ENCODE measurements around the gene POLN. TPM values are rescaled to one million over a fixed set of nuclear protein-coding genes. Genes with fewer than 3 reads are reported as not detected.
"Not testable (repeated sequence)": the region's sequence is repeated elsewhere in the genome, so short reads cannot be mapped to it uniquely, and the experiment has no call there.

The POLN gene
- total RNA-seq, 2 donors from 2014 or later = 1.8 to 7.3 TPM

- DNase-seq (ENCODE audit: low spot score in 2 of 2) (no peak), ATAC-seq (no peak)
- Mint-ChIP-seq H3K27ac (peak overlapping the region; percentile 83 to 89), H3K36me3 (no peaks in the 10 kb centered on the region), H3K9me3 (no peaks in the 10 kb centered on the region)
Measured at GRCh38 chr4:2280531-2281300, 38.8 kb upstream of the POLN start.

- Mint-ChIP-seq H3K27ac (no peak overlapping the region), H3K36me3 (no peaks in the 10 kb centered on the region), H3K9me3 (no peaks in the 10 kb centered on the region)
- ATAC-seq (no peak), DNase-seq (ENCODE audit: low spot score in 2 of 2) (no peak)
Measured at GRCh38 chr4:2277956-2278355, 36.0 kb upstream of the POLN start.

GRCh38 chr4:2276581-2277325 is 34.8 kb upstream of the POLN start:
- DNase-seq (ENCODE audit: low spot score in 2 of 2) (no peak), ATAC-seq (no peak)
- Mint-ChIP-seq H3K27ac (no peak overlapping the region), H3K9me3 (no peaks in the 10 kb centered on the region), H3K36me3 (no peaks in the 10 kb centered on the region)

GRCh38 chr4:2275546-2276251 is 33.8 kb upstream of the POLN start:
- no peak for DNase-seq (ENCODE audit: low spot score in 2 of 2)
- no peaks in the 10 kb centered on the region for H3K36me3 Mint-ChIP-seq
- no peaks in the 10 kb centered on the region for H3K9me3 Mint-ChIP-seq
- H3K27ac Mint-ChIP-seq = no peak overlapping the region
- ATAC-seq = no peak

GRCh38 chr4:2275044-2275397 is 33.1 kb upstream of the POLN start:
- not testable (repeated sequence) for DNase-seq (ENCODE audit: low spot score in 2 of 2); H3K9me3 Mint-ChIP-seq; H3K36me3 Mint-ChIP-seq; H3K27ac Mint-ChIP-seq; ATAC-seq

GRCh38 chr4:2274320-2275043 is 32.6 kb upstream of the POLN start:
- no peak for ATAC-seq
- no peaks in the 10 kb centered on the region for H3K9me3 Mint-ChIP-seq
- H3K36me3 Mint-ChIP-seq = no peaks in the 10 kb centered on the region
- no peak overlapping the region for H3K27ac Mint-ChIP-seq
- no peak for DNase-seq (ENCODE audit: low spot score in 2 of 2)

GRCh38 chr4:2273657-2274319 is 31.9 kb upstream of the POLN start:
- no peaks in the 10 kb centered on the region for H3K9me3 Mint-ChIP-seq
- no peak for ATAC-seq
- H3K36me3 Mint-ChIP-seq = no peaks in the 10 kb centered on the region
- H3K27ac Mint-ChIP-seq = no peak overlapping the region
- no peak for DNase-seq (ENCODE audit: low spot score in 2 of 2)

- DNase-seq (ENCODE audit: low spot score in 2 of 2) (no peak), ATAC-seq (no peak)
- H3K27ac Mint-ChIP-seq = no peak overlapping the region
- H3K36me3 Mint-ChIP-seq = no peaks in the 10 kb centered on the region
- H3K9me3 Mint-ChIP-seq = no peaks in the 10 kb centered on the region
Measured at GRCh38 chr4:2273221-2273620, 31.3 kb upstream of the POLN start.

GRCh38 chr4:2272828-2273120 is 30.9 kb upstream of the POLN start:
- no peaks in the 10 kb centered on the region for H3K36me3 Mint-ChIP-seq
- H3K27ac Mint-ChIP-seq = no peak overlapping the region
- no peak for ATAC-seq
- no peak for DNase-seq (ENCODE audit: low spot score in 2 of 2)
- H3K9me3 Mint-ChIP-seq = no peaks in the 10 kb centered on the region

- H3K9me3 Mint-ChIP-seq = no peaks in the 10 kb centered on the region
- ATAC-seq (no peak), DNase-seq (ENCODE audit: low spot score in 2 of 2) (no peak)
- no peaks in the 10 kb centered on the region for H3K36me3 Mint-ChIP-seq
- no peak overlapping the region for H3K27ac Mint-ChIP-seq
Measured at GRCh38 chr4:2272026-2272827, 30.3 kb upstream of the POLN start.

- Mint-ChIP-seq H3K9me3 (no peaks in the 10 kb centered on the region), H3K27ac (no peak overlapping the region), H3K36me3 (no peaks in the 10 kb centered on the region)
- DNase-seq (ENCODE audit: low spot score in 2 of 2) (no peak), ATAC-seq (no peak)
Measured at GRCh38 chr4:2271279-2272025, 29.5 kb upstream of the POLN start.

- DNase-seq (ENCODE audit: low spot score in 2 of 2) (no peak), ATAC-seq (no peak)
- no peaks in the 10 kb centered on the region for H3K9me3 Mint-ChIP-seq
- H3K27ac Mint-ChIP-seq = no peak overlapping the region
- H3K36me3 Mint-ChIP-seq = no peaks in the 10 kb centered on the region
Measured at GRCh38 chr4:2270341-2271165, 28.6 kb upstream of the POLN start.

- Mint-ChIP-seq H3K36me3 (no peaks in the 10 kb centered on the region), H3K27ac (no peak overlapping the region), H3K9me3 (no peaks in the 10 kb centered on the region)
- DNase-seq (ENCODE audit: low spot score in 2 of 2) = no peak
- no peak for ATAC-seq
Measured at GRCh38 chr4:2269618-2270163, 27.8 kb upstream of the POLN start.

GRCh38 chr4:2269206-2269531 is 27.2 kb upstream of the POLN start:
- H3K27ac Mint-ChIP-seq = no peak overlapping the region

More at GRCh38 chr4:2269206-2269531, 27.2 kb upstream of the POLN start:
- no peaks in the 10 kb centered on the region for H3K36me3 Mint-ChIP-seq
- no peaks in the 10 kb centered on the region for H3K9me3 Mint-ChIP-seq
- DNase-seq (ENCODE audit: low spot score in 2 of 2) (no peak), ATAC-seq (no peak)
